T follicular helper cell (primary cell): ENCODE measurements around the gene SKAP2.

Experiments used
- DNase-seq: peaks from one replicate; pipeline ENCODE4 v3.0.0-alpha.2; 2020; ENCODE audit warnings: low read depth

The SKAP2 gene

GRCh38 chr7:26663874-26664273 is 200.5 kb downstream of the SKAP2 start:
- DNase-seq, result no peak

DNA sequence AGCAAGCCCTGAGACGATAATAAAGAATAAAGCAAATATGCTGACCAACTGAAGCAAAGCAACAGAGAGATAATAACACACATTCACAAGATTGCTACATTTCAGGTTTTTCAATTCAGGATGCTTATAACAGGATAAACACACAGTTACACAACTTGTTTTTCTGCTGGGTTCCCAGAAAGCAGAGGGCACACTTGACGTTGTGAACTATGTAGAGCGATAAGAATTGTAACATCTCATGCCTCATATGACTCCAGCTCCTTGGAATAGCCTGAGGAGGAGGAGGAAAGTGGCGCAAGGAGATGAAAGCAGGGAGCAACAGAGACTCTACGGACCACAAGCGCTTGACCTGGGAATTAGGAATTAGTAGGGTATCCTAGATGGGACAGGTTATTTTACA is 201.7 kb downstream of the SKAP2 start:
- DNase-seq, result no peak

- DNase-seq, result no peak
Measured at GRCh38 chr7:26659121-26659520, 205.3 kb downstream of the SKAP2 start.

GRCh38 chr7:26658389-26659084 is 205.9 kb downstream of the SKAP2 start:
- DNase-seq, result no peak

DNA sequence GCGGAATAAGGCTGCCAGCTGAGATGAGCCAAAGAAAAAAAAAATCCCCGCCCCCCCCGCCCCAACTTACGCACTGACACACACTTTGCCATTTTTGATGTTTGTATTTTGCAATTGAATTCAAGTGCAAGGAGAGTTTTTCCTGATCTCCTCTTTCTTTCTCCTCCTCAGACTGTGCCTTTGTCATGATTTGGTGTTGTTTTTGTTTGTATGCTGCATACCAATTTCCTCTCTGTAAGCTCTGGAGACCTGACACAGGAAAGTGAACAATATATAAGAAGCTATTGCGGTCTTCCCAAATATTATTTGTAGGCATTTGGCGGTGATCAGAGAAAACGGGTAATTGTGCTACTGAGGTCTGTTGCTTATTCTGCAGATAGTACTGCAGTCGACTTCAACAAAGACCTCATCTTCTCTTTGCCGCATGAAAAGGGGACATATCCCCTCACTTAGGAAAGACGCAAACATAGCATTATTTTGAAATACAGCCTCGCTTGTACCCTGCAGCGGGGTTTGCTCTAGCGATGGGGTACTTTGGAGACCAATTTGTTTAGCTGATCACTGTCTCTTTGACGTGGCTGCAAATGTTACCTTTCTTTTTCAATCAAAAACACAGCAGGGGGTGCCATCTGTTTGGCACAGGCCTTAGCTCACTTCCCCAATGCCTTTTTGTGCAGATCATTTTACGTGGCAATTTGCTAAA is 206.6 kb downstream of the SKAP2 start:
- no peak for DNase-seq

DNA sequence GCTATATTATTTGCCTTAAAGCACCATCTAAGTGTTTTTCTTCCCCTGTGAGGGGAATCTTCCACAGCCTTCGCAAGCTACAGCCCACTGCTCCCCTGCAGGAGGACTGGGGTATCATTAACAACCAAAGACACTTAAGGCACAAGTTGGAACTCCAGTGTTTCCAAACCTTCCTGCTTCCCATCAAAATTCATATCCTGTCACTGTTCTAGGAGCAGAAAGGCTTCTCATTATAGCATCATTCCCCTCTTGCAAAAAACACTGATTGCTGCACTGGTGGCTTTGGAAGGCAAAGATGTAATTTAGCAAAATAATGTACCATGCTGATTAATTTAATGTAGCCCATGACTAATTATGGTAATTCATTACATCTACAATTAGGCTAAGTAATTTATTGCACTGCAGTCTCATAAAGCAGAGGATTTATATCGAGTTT is 207.2 kb downstream of the SKAP2 start:
- no peak for DNase-seq

GRCh38 chr7:26656735-26657134 is 207.7 kb downstream of the SKAP2 start:
- no peak for DNase-seq

GRCh38 chr7:26655781-26656180 is 208.6 kb downstream of the SKAP2 start:
- no peak for DNase-seq

- no peak for DNase-seq
Measured at GRCh38 chr7:26653430-26654399, 210.7 kb downstream of the SKAP2 start.

DNA sequence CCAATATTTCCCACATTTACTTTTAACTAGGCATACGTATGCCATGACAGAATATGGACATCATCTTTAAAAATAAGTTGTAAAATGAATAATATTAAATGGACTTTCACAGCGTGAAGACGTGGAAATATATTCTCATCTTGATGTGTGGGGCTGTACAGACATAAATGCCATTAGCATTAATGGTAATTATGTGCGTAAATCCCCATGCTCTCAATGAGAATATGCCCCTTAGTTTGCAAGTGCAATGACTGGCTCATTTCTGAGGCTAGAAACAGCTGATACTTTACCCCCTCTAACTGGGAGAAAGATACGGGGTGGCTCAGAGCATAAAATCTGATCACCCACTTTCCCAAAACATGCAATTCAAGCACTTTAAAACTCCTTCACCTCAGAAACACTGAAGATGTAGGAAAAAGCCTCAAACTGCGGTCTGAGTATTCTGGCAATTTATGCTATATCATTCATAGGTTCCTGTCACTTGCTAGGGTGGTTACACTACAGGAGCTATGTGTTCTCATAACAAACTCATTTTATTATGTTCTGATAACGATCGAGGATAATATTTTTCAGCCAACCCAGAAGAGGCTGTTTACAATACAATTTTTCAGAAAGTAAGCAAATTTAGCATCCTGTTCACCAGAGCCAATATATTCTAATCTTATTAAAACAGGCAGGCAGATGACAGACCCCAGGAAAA is 211.8 kb downstream of the SKAP2 start:
- DNase-seq, result no peak

- no peak for DNase-seq
Measured at GRCh38 chr7:26650103-26650502, 214.3 kb downstream of the SKAP2 start.

GRCh38 chr7:26649388-26649787 is 215.0 kb downstream of the SKAP2 start:
- DNase-seq, result no peak

GRCh38 chr7:26648554-26648953 is 215.8 kb downstream of the SKAP2 start:
- DNase-seq, result no peak

DNA sequence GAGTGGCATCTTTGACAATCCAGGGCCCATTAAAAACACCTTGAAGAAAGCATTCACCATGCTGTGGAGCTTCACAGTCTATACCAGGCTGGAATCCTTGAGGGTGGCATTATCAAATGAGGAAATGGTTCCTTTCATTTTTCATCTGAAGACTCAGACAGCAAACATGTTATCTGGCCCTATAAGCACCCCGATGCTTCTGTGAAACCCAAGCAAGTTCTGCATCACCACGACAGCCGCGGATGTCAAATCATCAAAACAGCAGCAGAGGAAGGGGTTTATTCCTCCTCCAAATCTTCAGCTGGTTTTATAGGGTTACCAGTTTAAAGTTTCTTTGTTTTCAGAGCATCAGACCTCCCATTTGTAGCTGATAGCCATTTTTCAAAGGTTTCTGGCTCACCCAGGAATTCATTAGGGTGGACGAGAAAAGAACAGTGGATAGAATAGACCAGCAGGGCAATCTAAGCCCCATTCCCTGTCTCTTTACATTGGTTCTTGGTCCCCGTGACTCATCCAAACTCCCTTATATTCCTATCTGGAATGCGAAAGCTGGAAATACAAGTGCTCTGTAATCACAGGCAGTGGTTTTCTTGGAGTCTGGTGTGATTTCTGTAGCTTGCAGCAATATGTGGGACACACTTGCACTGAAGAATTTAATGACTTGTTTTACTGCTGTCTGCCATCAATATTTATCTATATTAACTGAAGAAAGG is 217.9 kb downstream of the SKAP2 start:
- no peak for DNase-seq

- no peak for DNase-seq
Measured at GRCh38 chr7:26645121-26645520, 219.3 kb downstream of the SKAP2 start.

DNA sequence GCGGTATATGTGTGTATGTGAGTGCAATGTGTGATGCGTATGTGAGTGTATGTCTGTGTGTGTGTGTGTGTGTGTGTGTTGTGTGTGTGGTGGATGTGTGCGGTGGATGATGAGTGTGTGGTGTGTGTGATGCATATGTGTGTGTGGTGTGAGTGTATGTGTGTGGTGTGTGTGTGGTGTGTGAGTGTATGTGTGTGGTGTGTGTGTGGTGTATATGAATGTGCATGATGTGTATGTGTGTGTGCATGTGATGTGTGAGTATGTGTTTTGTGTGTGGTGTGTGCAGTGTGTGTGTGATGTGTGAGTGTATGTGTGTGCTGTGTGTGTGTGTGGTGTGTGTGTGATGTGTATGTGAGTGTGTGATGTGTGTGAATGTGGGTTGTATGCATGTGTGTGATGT is 222.0 kb downstream of the SKAP2 start:
- DNase-seq, result no peak

GRCh38 chr7:26639695-26640094 is 224.7 kb downstream of the SKAP2 start:
- no peak for DNase-seq

GRCh38 chr7:26639111-26639510 is 225.3 kb downstream of the SKAP2 start:
- no peak for DNase-seq

- DNase-seq, result no peak
Measured at GRCh38 chr7:26638140-26638539, 226.2 kb downstream of the SKAP2 start.

GRCh38 chr7:26637610-26638009 is 226.8 kb downstream of the SKAP2 start:
- DNase-seq, result no peak

GRCh38 chr7:26636808-26637207 is 227.6 kb downstream of the SKAP2 start:
- no peak for DNase-seq
